Breast epithelium (tissue), 3 donors: ENCODE results near the gene ANKS1B.

Experiments used
- POLR2A ChIP-seq: fragments of 450-650 bp; IDR thresholded peaks from one replicate; pipeline ENCODE4 v1.6.1; 2016; ENCODE audit warnings: antibody characterized with exemption, mild to moderate bottlenecking, moderate library complexity
- POLR2AphosphoS5 ChIP-seq, 3 donors: sonication (generic); formaldehyde crosslinking; IDR thresholded peaks; one replicate each; pipeline ENCODE4 v1.6.1; 2017; ENCODE audit warnings: antibody characterized with exemption in 3 of 3
- TF ChIP-seq, protein P1 (sequence below), 3 donors: fragments of 450-650 bp; IDR thresholded peaks; one replicate each; pipeline ENCODE4 v1.5.1; 2016 to 2017; ENCODE audit warnings: antibody characterized with exemption in 3 of 3, mild to moderate bottlenecking in 3 of 3, moderate library complexity in 3 of 3

DNA sequence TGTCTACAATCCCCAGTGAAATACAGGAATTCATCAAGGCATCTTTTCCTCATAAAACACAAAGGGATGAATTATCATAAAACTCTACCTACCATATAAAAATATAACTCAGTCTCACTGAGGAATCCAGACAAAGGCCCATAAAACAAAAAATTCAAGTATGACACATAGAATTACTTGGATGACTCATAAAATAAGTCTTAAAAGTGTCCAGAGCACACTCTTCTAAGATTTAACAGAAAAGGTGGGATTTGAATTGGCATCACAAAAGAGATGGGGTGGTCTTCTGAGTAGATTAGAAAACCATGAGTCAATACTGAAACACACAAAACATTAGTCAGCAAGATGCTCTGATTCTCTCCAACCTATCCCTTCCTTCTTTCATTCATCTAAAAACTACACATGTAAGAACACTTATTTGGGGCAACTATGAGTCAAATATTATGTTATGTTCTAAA, 539.8 kb downstream of the ANKS1B start:
- TF ChIP-seq, protein P1, sequence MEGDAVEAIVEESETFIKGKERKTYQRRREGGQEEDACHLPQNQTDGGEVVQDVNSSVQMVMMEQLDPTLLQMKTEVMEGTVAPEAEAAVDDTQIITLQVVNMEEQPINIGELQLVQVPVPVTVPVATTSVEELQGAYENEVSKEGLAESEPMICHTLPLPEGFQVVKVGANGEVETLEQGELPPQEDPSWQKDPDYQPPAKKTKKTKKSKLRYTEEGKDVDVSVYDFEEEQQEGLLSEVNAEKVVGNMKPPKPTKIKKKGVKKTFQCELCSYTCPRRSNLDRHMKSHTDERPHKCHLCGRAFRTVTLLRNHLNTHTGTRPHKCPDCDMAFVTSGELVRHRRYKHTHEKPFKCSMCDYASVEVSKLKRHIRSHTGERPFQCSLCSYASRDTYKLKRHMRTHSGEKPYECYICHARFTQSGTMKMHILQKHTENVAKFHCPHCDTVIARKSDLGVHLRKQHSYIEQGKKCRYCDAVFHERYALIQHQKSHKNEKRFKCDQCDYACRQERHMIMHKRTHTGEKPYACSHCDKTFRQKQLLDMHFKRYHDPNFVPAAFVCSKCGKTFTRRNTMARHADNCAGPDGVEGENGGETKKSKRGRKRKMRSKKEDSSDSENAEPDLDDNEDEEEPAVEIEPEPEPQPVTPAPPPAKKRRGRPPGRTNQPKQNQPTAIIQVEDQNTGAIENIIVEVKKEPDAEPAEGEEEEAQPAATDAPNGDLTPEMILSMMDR (IDR thresholded peaks at IDR 0.05), result no peak
- TF ChIP-seq POLR2A, result no peak
- TF ChIP-seq POLR2AphosphoS5 (IDR thresholded peaks at IDR 0.05), result no peak
